ENCODE measurements around the gene MRPL53.
"Not testable (repeated sequence)": the region's sequence is repeated elsewhere in the genome, so short reads cannot be mapped to it uniquely, and the experiment has no call there.

Gene MRPL53

DNA sequence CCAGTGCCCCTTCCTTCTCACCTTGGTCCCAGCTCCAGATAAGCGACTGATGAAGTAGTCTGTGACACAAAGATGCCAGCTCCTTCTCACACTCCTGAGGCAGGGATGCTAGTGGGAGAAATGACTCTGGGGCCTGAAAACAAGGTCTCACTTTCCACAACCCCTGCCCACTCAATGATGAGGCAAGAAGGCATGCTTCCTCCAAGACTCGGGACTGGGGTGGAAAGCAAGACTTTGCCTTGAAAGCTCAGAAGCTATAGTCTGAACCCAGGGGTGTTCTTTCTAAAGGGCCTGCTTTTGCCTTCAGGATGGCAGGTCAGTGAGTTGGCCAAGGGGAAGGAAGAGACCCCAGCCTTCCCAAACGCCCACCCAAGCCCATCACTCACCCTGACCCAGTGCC lies 9.0 kb upstream of the MRPL53 start:
- no peak for DNase-seq

DNA sequence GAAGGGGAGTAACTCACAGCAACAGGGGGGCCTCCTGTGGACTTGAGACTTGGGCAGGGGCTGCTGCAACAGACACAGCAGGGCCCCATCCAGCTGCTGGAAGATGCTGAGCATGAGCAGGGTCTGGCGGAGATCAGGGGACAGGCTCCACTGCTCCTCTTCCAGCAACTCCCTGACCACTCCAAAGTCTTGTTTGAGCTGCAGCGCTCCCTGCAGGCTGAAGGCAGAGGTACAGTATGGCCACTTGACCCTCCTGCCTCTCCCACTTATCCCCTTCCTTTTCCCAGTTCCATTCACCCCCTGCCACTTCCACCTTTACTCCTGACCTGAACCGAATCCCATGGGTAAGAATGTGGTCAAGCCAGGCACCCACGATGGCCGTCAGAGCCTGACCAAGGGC lies 2.4 kb upstream of the MRPL53 start:
- DNase-seq, result no peak

GRCh38 chr2:74474481-74474880 lies 2.0 kb upstream of the MRPL53 start:
- no peak for DNase-seq

- no peak for DNase-seq
These were observed 422 bp upstream of the MRPL53 start for GRCh38 chr2:74472945-74473258.

GRCh38 chr2:74471332-74472065 lies 981 bp downstream of the MRPL53 start:
- DNase-seq, result no peak

- not testable (repeated sequence) for DNase-seq
These were observed 1.7 kb downstream of the MRPL53 start for GRCh38 chr2:74470742-74471141.

GRCh38 chr2:74464406-74464805 lies 8.1 kb downstream of the MRPL53 start:
- DNase-seq, result no peak

- no peak for DNase-seq
These were observed 9.7 kb downstream of the MRPL53 start for GRCh38 chr2:74462786-74463105.

DNA sequence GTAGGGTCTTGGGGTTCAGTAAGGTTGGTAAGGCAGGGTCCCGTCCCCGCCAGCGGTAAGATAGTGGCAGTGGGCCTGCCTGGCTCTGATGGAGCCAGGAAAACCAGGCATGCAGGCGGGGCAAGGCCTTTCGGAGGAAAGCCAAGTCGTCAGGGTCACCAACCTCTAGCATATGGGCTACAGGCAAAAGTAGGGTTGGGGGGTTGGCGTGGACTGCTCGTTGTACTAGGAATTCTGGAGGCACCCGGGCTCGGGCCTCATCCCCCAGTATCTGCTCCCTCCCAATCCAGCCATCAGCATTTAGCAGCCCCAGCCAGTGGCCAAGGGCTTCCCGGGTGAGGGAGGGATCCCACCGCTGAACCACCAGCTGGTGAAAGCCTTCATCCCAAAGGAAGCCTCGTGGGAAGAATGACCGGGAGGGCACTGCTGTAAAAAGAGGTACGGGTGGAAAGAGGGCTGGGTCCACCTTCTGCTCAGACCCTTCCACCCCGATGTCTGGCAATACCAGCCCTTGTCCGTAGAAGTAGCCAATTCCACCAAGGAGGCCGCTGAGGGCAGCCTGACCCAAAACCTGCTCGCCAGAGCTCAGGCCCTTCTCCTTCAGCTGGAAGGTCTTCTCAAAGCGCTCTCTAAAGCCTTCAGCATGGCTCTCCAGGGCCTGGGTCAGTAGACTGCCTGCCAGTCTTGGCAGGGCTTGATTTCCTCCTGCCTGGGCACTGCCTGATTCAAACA lies 10.3 kb downstream of the MRPL53 start:
- no peak for DNase-seq

DNA sequence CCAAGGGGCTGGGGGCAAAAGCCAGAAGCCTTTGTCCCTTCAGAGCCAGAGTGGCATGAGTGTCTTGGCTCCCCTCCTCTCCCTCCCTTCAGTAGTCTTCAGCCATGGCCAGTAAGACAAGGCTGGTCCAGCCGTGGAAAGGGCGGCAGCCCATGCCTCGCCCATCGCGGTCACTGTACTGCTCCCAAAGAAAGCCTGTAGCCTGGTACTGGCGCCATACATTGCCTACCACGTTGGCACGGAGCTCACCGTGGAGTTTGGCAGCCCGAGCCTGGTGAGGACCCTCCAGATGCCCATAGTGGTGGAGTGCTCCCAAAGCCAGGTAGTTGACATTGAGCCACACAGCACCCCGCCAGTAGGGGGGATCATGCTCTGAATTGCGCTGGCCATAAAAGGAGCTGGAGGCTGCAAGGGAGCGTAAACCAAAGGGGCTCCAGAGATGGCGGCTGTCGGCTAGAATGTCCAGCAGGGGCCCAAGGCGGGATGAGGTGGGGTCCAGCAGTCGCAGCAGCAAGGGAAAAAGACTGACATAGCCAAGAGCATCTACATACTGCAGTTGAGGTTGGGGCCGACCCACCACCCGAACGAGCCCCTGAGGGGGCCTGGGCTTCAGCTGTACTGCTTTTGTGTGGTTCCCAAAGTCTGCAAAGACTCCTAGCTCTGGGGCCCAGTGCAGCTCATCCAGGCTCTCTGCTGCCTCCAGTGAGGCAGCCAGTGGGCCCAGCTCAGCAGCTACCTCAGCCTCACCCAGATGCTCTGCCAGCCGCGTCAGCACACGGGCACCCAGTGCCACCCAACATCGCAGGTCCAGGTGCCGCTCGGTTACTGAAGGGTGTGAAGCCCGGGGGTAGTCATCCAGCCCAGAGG lies 11.1 kb downstream of the MRPL53 start:
- no peak for DNase-seq

GRCh38 chr2:74460187-74460586 lies 12.3 kb downstream of the MRPL53 start:
- DNase-seq, result not testable (repeated sequence)

GRCh38 chr2:74459503-74460118 lies 12.9 kb downstream of the MRPL53 start:
- DNase-seq, result not testable (repeated sequence)

DNA sequence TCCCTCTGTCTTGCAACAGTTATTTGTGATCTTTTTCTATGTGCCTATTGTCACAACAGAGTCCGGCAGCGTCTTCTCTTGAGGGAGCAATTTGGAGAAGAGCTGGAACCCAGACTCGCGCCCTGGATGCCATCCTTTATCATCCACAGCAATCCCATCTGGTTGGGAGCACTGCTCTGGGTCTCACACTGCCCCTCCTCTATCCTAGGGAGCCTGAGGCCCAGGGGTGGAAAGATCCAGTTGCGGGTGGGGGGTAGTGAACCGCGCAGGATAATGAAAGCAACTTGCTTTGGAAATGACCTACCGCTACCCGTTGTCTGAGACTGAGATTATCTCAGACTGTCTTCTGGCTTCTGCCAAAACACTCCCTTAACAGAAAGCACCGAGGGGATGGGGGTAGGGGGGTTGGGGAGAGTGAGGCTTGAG lies 13.5 kb downstream of the MRPL53 start:
- no peak for DNase-seq

GRCh38 chr2:74458132-74458937 lies 14.1 kb downstream of the MRPL53 start, which contains the start of gene WBP1:
Gene WBP1 (plus strand): TSS chr2:74458438. CDS start chr2:74458603, 165 bp downstream.
- DNase-seq, result peak; percentile 99

GRCh38 chr2:74457549-74458131 lies 14.8 kb downstream of the MRPL53 start:
- DNase-seq, result peak; percentile 51

DNA sequence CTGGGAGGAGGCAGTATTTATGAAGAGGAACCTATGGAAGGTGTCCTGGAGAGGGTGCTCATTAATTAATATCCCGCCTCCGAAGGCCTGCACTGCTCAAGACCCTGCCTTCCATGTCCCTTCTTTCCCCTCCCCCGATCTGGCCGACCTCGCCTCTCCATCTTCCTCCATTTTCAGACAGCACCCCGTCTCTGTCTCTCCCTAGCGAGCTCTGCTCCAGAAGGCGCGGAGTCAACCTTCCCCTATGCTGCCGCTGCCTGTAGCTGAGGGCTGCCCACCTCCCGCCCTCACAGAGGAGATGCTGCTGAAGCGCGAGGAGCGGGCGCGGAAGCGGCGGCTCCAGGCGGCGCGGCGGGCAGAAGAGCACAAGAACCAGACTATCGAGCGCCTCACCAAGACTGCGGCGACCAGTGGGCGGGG lies 15.3 kb downstream of the MRPL53 start:
- DNase-seq, result no peak

- DNase-seq, result peak; percentile 92
These were observed 17.6 kb downstream of the MRPL53 start, which contains the start of gene INO80B for GRCh38 chr2:74454654-74455511. Gene INO80B (plus strand): TSS chr2:74455087. CDS start chr2:74455117, 30 bp downstream.

GRCh38 chr2:74450570-74451190 lies 21.8 kb downstream of the MRPL53 start:
- no peak for DNase-seq

GRCh38 chr2:74448771-74449170 lies 23.7 kb downstream of the MRPL53 start:
- DNase-seq, result no peak
